Choroid plexus epithelial cell (primary cell): ENCODE results near the gene FBXL12.
"Not testable (repeated sequence)": the region's sequence is repeated elsewhere in the genome, so short reads cannot be mapped to it uniquely, and the experiment has no call there.

ENCODE experiments used
- DNase-seq: peaks from one replicate; pipeline ENCODE4 v3.0.0-alpha.2; 2010; ENCODE audit warnings: low read depth
- H3K4me3 ChIP-seq: 2 replicates; pipeline ENCODE4 v1.5.1; 2011; ENCODE audit warnings: low read depth, mild to moderate bottlenecking, control low read depth, low read length, moderate library complexity
- TF ChIP-seq, protein P1 (sequence below): conservative IDR thresholded peaks from 2 replicates; pipeline ENCODE4 v1.5.1; 2011; ENCODE audit warnings: low read depth, mild to moderate bottlenecking, control low read depth, inconsistent platforms, low read length, moderate library complexity

The FBXL12 gene

GRCh38 chr19:9791552-9792205 lies 27.2 kb downstream of the FBXL12 start:
- TF ChIP-seq, protein P1, sequence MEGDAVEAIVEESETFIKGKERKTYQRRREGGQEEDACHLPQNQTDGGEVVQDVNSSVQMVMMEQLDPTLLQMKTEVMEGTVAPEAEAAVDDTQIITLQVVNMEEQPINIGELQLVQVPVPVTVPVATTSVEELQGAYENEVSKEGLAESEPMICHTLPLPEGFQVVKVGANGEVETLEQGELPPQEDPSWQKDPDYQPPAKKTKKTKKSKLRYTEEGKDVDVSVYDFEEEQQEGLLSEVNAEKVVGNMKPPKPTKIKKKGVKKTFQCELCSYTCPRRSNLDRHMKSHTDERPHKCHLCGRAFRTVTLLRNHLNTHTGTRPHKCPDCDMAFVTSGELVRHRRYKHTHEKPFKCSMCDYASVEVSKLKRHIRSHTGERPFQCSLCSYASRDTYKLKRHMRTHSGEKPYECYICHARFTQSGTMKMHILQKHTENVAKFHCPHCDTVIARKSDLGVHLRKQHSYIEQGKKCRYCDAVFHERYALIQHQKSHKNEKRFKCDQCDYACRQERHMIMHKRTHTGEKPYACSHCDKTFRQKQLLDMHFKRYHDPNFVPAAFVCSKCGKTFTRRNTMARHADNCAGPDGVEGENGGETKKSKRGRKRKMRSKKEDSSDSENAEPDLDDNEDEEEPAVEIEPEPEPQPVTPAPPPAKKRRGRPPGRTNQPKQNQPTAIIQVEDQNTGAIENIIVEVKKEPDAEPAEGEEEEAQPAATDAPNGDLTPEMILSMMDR, result no peak
- DNase-seq, result peak; percentile 99

DNA sequence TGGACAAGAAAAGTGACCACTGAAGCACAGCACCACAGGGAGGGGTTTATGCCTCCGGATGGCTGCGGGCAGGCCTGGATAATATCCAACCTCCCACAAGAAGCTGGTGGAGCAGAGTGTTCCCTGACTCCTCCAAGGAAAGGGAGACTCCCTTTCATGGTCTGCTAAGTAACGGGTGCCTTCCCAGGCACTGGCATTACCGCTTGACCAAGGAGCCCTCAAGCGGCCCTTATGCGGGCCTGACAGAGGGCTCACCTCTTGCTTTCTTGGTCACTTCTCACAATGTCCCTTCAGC lies 27.9 kb downstream of the FBXL12 start:
- not testable (repeated sequence) for DNase-seq, H3K4me3 ChIP-seq

More at GRCh38 chr19:9791552-9792205, 27.2 kb downstream of the FBXL12 start:
- H3K4me3 ChIP-seq, result peak overlapping the region; percentile 85

DNA sequence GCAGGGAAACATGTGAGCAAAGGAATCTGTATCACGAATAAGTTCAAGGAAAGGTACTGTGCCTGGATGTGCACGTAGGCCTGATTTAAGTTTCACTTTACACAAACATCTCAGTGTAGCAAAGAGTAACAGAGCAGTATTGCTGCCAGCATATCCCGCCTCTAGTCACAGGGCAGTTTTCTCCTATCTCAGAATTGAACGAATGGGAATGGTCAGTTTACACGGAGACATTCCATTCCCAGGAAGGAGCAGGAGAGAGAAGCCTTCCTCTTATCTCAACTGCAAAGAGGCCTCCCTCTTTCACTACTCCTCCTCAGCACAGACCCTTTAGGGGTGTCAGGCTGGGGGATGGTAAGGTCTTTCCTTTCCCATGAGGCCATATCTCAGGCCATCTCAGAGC lies 29.3 kb downstream of the FBXL12 start:
- peak; percentile 32 for DNase-seq
- not testable (repeated sequence) for H3K4me3 ChIP-seq

- no peak for DNase-seq
- TF ChIP-seq, protein P1, result no peak
- H3K4me3 ChIP-seq, result no peak overlapping the region
Observed at GRCh38 chr19:9789066-9789465, 29.8 kb downstream of the FBXL12 start.

GRCh38 chr19:9788604-9789003 lies 30.3 kb downstream of the FBXL12 start:
- not testable (repeated sequence) for H3K4me3 ChIP-seq, DNase-seq

DNA sequence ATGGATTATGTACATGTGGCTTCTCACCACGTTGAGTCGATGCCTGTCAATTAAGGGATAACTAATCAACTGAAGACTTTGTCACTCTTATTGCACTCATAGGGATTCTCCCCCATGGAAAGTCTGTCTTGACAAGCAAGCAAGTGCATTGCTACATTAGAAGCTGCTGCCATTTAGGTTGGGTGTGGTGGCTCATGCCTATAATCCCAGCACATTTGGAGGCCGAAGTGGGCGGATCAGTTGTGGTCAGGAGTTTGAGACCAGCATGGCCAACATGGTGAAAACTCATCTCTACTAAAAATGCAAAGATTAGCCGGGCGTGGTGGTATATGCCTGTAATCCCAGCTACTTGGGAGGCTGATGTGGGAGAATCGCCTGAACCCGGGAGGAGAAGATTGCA lies 32.1 kb downstream of the FBXL12 start:
- DNase-seq, result no peak
- H3K4me3 ChIP-seq, result no peak overlapping the region
- TF ChIP-seq, protein P1, result no peak

- peak overlapping the region; percentile 89 for H3K4me3 ChIP-seq
- no peak for DNase-seq
- TF ChIP-seq, protein P1, result no peak
Observed at GRCh38 chr19:9786342-9786741, 32.5 kb downstream of the FBXL12 start.

GRCh38 chr19:9785367-9786331 lies 33.2 kb downstream of the FBXL12 start:
- TF ChIP-seq, protein P1, result no peak
- peak; percentile 98 for DNase-seq
- H3K4me3 ChIP-seq, result peak overlapping the region; percentile 89

- H3K4me3 ChIP-seq, DNase-seq: not testable (repeated sequence)
Observed at GRCh38 chr19:9784163-9784496, 34.7 kb downstream of the FBXL12 start.
